ENCODE data around the gene RNF223. TPM values are rescaled to one million over a fixed set of nuclear protein-coding genes. Genes with fewer than 3 reads are reported as not detected.
A peak's percentile ranks its signal among the peaks of the same experiment; 100 is the strongest.
"Not testable (repeated sequence)": the region's sequence is repeated elsewhere in the genome, so short reads cannot be mapped to it uniquely, and the experiment has no call there.

The RNF223 gene
- total RNA-seq, 1 donor from 2014 or later: not detected

DNA sequence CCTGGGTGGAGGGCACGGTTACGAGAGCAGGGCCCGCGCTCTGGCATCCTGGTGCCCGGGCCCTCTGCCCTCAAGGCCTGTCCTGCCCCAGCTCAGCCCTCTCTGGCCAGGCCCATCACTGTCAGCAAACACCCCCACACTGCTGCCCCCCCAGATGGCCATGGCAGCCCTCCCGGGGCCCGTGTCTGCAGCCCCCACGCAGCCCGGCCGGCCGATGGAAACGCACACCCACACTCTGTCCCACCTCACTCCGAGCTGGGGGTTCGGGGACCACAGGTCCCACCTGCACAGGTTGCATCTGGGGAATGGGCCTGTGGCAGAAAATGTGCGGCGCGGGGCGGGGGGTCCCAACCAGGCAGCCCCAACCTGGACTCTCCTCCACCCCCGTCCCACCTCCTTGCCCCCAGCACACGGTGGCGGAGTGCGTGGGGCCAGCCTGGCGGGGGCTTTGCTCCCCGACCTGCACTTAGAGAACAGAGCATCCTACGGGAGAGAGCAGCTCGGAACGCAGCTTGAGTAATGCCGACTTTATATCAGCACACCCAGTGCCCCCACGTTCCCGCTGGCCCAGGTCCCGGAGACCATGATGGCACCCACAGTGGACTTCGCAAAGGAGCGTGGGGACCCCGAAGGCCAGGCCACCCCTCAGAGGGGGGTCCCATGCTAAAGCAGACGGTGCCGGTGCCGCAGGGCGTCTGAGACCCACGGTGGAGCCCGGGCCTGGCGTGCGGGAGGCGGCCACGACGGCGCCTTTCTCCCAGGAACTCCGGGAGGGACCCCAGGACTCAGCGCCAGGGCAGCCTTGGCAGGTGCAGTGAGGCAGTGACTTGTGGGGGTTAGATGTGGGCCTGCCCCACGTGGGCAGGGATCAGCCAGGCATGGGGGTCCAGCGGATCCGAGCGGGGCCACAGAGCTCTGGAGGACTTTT lies 7.5 kb upstream of the RNF223 start:
- peaks cover 2% of the 10 kb centered on the region for H3K27me3 Mint-ChIP-seq (ENCODE audit: unreplicated experiment)
- H3K36me3 Mint-ChIP-seq (ENCODE audit: unreplicated experiment): no peaks in the 10 kb centered on the region
- no peak overlapping the region for H3K4me3 Mint-ChIP-seq (ENCODE audit: unreplicated experiment)
- H3K27ac Mint-ChIP-seq (ENCODE audit: unreplicated experiment): no peak overlapping the region
- peaks cover 1% of the 10 kb centered on the region for H3K4me1 Mint-ChIP-seq (ENCODE audit: low read depth, unreplicated experiment)
- H3K9me3 Mint-ChIP-seq (ENCODE audit: unreplicated experiment): peaks cover 3% of the 10 kb centered on the region
- no peak for DNase-seq
- TF ChIP-seq, protein P1, sequence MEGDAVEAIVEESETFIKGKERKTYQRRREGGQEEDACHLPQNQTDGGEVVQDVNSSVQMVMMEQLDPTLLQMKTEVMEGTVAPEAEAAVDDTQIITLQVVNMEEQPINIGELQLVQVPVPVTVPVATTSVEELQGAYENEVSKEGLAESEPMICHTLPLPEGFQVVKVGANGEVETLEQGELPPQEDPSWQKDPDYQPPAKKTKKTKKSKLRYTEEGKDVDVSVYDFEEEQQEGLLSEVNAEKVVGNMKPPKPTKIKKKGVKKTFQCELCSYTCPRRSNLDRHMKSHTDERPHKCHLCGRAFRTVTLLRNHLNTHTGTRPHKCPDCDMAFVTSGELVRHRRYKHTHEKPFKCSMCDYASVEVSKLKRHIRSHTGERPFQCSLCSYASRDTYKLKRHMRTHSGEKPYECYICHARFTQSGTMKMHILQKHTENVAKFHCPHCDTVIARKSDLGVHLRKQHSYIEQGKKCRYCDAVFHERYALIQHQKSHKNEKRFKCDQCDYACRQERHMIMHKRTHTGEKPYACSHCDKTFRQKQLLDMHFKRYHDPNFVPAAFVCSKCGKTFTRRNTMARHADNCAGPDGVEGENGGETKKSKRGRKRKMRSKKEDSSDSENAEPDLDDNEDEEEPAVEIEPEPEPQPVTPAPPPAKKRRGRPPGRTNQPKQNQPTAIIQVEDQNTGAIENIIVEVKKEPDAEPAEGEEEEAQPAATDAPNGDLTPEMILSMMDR (IDR thresholded peaks at IDR 0.05; ENCODE audit: partially characterized antibody, unreplicated experiment): no peak

DNA sequence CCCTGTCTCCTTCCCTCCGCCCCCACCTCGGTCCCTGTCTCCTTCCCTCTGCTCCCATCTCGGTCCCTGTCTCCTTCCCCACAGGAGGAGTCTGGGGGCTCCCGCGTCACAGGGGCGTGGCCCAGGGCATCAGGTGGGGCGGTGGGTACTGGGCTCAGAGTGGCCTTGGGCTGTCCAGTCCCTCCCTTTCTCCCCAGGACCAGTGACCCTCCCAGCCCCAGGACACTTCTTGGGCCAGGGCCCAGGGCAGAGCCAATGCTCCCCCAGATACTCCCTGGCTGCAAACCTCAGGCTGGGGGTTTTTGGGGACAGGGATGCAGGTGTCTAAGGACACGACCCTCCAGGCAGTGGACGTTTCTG lies 6.8 kb upstream of the RNF223 start:
- no peak for DNase-seq
- TF ChIP-seq, protein P1 (IDR thresholded peaks at IDR 0.05; ENCODE audit: partially characterized antibody, unreplicated experiment): no peak
- Mint-ChIP-seq H3K36me3 (ENCODE audit: unreplicated experiment) (no peaks in the 10 kb centered on the region), H3K4me1 (ENCODE audit: low read depth, unreplicated experiment) (no peaks in the 10 kb centered on the region), H3K9me3 (ENCODE audit: unreplicated experiment) (peaks cover 1% of the 10 kb centered on the region), H3K4me3 (ENCODE audit: unreplicated experiment) (no peak overlapping the region), H3K27ac (ENCODE audit: unreplicated experiment) (no peak overlapping the region), H3K27me3 (ENCODE audit: unreplicated experiment) (peaks cover 2% of the 10 kb centered on the region)

DNA sequence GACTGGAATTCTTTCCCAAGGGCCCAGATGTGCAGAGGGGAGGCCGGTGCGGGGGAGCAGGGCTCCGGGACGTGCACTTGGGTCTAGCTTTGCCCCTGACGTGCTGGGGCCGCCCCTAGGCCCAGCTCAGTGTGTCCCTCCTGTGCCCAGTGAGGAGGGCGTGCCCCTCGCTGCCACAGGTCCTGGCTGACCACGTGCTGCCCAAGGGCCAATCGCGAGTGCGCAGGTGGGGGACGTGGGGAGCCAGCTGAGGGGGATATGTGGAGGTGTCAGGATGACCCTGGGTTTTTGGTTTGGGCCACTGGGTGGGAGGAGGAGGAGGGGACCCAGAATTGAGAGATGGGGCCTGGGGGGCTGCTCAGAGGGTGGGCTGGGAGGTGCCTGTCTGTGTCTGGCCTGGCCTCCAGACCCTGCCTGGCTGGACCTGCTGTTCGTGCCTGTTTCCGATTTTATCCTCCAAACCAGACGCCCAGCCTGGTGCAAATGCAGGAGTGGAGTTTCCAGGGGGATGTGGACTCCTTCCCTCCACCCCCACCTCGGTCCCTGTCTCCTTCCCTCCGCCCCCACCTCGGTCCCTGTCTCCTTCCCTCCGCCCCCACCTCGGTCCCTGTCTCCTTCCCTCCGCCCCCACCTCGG lies 6.1 kb upstream of the RNF223 start:
- peak; percentile 74 for DNase-seq
- Mint-ChIP-seq H3K36me3 (ENCODE audit: unreplicated experiment) (no peaks in the 10 kb centered on the region), H3K4me3 (ENCODE audit: unreplicated experiment) (peak overlapping the region; percentile 64), H3K9me3 (ENCODE audit: unreplicated experiment) (peaks cover 1% of the 10 kb centered on the region), H3K4me1 (ENCODE audit: low read depth, unreplicated experiment) (no peaks in the 10 kb centered on the region), H3K27me3 (ENCODE audit: unreplicated experiment) (peaks cover 2% of the 10 kb centered on the region), H3K27ac (ENCODE audit: unreplicated experiment) (no peak overlapping the region)
- TF ChIP-seq, protein P1 (IDR thresholded peaks at IDR 0.05; ENCODE audit: partially characterized antibody, unreplicated experiment): no peak

DNA sequence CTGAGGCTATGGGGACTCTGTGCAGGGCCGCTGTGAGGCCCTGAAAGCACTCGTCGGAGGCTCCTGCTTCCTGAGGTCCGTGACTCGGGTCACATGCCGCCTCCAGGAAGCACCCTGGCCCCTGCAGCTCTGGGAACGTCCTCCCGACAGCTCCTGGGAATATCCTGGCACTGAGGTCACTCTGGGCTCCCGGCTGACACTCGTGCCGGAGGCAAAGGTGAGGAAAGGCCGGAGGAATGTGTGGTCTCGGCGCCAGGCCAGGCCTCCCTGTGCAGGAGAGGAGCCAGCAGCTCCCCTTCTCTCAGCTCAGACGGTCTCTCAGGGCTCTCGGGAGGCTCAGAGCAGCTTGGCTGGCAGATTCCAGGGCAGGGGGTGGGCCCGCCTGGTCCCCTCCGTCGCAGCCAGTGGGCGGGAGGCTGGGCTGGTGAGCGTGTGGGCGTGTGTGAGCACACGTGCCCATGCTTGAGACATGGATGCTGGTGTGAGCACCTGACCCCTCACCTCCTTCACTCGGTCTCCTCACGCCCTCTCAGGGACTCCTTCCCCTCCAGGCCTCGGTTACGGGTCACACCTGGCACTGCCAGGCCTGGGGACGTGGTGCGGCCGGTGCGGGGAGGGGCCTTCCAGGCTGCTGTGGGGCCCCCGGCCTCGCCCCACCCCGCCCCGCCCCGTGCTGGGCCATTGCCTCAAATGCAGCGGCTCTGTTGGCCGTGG lies 5.5 kb upstream of the RNF223 start:
- no peak overlapping the region for H3K27ac Mint-ChIP-seq (ENCODE audit: unreplicated experiment)
- no peak overlapping the region for H3K4me3 Mint-ChIP-seq (ENCODE audit: unreplicated experiment)
- H3K9me3 Mint-ChIP-seq (ENCODE audit: unreplicated experiment): peaks cover 4% of the 10 kb centered on the region
- TF ChIP-seq, protein P1 (IDR thresholded peaks at IDR 0.05; ENCODE audit: partially characterized antibody, unreplicated experiment): no peak
- peak; percentile 72 for DNase-seq
- peaks cover 4% of the 10 kb centered on the region for H3K27me3 Mint-ChIP-seq (ENCODE audit: unreplicated experiment)
- no peaks in the 10 kb centered on the region for H3K4me1 Mint-ChIP-seq (ENCODE audit: low read depth, unreplicated experiment)
- H3K36me3 Mint-ChIP-seq (ENCODE audit: unreplicated experiment): no peaks in the 10 kb centered on the region

DNA sequence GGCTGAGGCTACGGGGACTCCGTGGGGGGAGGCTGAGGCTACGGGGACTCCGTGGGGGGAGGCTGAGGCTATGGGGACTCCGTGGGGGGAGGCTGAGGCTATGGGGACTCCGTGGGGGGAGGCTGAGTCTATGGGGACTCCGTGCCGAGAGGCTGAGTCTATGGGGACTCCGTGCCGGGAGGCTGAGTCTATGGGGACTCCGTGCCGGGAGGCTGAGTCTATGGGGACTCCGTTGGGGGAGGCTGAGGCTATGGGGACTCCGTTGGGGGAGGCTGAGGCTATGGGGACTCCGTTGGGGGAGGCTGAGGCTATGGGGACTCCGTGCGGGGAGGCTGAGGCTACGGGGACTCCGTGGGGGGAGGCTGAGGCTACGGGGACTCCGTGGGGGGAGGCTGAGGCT lies 3.3 kb upstream of the RNF223 start:
- not testable (repeated sequence) for H3K36me3 Mint-ChIP-seq (ENCODE audit: unreplicated experiment); H3K9me3 Mint-ChIP-seq (ENCODE audit: unreplicated experiment); DNase-seq; H3K27ac Mint-ChIP-seq (ENCODE audit: unreplicated experiment); H3K4me1 Mint-ChIP-seq (ENCODE audit: low read depth, unreplicated experiment); H3K27me3 Mint-ChIP-seq (ENCODE audit: unreplicated experiment); H3K4me3 Mint-ChIP-seq (ENCODE audit: unreplicated experiment)
